ENCODE measurements around the gene CEP70.

CEP70 gene

GRCh38 chr3:138629526-138629925 lies 35.5 kb upstream of the CEP70 start:
- H3K4me3 ChIP-seq (ENCODE audit: low read depth, low read length): no peak overlapping the region
- TF ChIP-seq CTCF (IDR thresholded peaks at IDR 0.05; ENCODE audit: low read depth, low read length) (no peak), MYC (IDR thresholded peaks at IDR 0.05; ENCODE audit: low read depth, low read length) (no peak), MAX (IDR thresholded peaks at IDR 0.05; ENCODE audit: low read depth, low read length) (no peak), POLR2A (IDR thresholded peaks at IDR 0.05; ENCODE audit: extremely low read depth, insufficient read length) (no peak)
- no peak for DNase-seq (ENCODE audit: low read depth)

- H3K4me3 ChIP-seq (ENCODE audit: low read depth, low read length): no peak overlapping the region
- TF ChIP-seq MYC (IDR thresholded peaks at IDR 0.05; ENCODE audit: low read depth, low read length): no peak
- no peak for TF ChIP-seq MAX (IDR thresholded peaks at IDR 0.05; ENCODE audit: low read depth, low read length)
- TF ChIP-seq POLR2A (IDR thresholded peaks at IDR 0.05; ENCODE audit: extremely low read depth, insufficient read length): no peak
- no peak for TF ChIP-seq CTCF (IDR thresholded peaks at IDR 0.05; ENCODE audit: low read depth, low read length)
- DNase-seq (ENCODE audit: low read depth): no peak
These were observed 31.8 kb upstream of the CEP70 start for GRCh38 chr3:138625707-138626365.

- no peak overlapping the region for H3K4me3 ChIP-seq (ENCODE audit: low read depth, low read length)
- TF ChIP-seq CTCF (IDR thresholded peaks at IDR 0.05; ENCODE audit: low read depth, low read length) (no peak), MYC (IDR thresholded peaks at IDR 0.05; ENCODE audit: low read depth, low read length) (no peak), MAX (IDR thresholded peaks at IDR 0.05; ENCODE audit: low read depth, low read length) (no peak), POLR2A (IDR thresholded peaks at IDR 0.05; ENCODE audit: extremely low read depth, insufficient read length) (no peak)
- DNase-seq (ENCODE audit: low read depth): no peak
These were observed 30.5 kb upstream of the CEP70 start for GRCh38 chr3:138624518-138624917.

GRCh38 chr3:138620431-138620830 lies 26.4 kb upstream of the CEP70 start:
- TF ChIP-seq CTCF (IDR thresholded peaks at IDR 0.05; ENCODE audit: low read depth, low read length): no peak
- TF ChIP-seq MYC (IDR thresholded peaks at IDR 0.05; ENCODE audit: low read depth, low read length): no peak
- no peak for TF ChIP-seq POLR2A (IDR thresholded peaks at IDR 0.05; ENCODE audit: extremely low read depth, insufficient read length)
- TF ChIP-seq MAX (IDR thresholded peaks at IDR 0.05; ENCODE audit: low read depth, low read length): no peak
- DNase-seq (ENCODE audit: low read depth): no peak
- no peak overlapping the region for H3K4me3 ChIP-seq (ENCODE audit: low read depth, low read length)

GRCh38 chr3:138615462-138615861 lies 21.4 kb upstream of the CEP70 start:
- H3K4me3 ChIP-seq (ENCODE audit: low read depth, low read length): no peak overlapping the region
- TF ChIP-seq MAX (IDR thresholded peaks at IDR 0.05; ENCODE audit: low read depth, low read length) (no peak), CTCF (IDR thresholded peaks at IDR 0.05; ENCODE audit: low read depth, low read length) (no peak), POLR2A (IDR thresholded peaks at IDR 0.05; ENCODE audit: extremely low read depth, insufficient read length) (no peak), MYC (IDR thresholded peaks at IDR 0.05; ENCODE audit: low read depth, low read length) (no peak)
- no peak for DNase-seq (ENCODE audit: low read depth)
